ENCODE data around the gene SERPINA4. TPM values are rescaled to one million over a fixed set of nuclear protein-coding genes. Genes with fewer than 3 reads are reported as not detected.

The SERPINA4 gene
- total RNA-seq, 1 experiment from 2014 or later: not detected

- Histone ChIP-seq H3K4me2 (ENCODE audit: insufficient read depth, insufficient read length, low read length) (no peak overlapping the region), H2BK5ac (ENCODE audit: insufficient read length, low read length) (no peak overlapping the region), H2BK15ac (ENCODE audit: low read depth, low read length) (no peak overlapping the region), H3K79me1 (ENCODE audit: insufficient read depth, low read depth, low read length, poor library complexity, severe bottlenecking) (no peaks in the 10 kb centered on the region), H3K9ac (ENCODE audit: extremely low read depth, insufficient read length, low read length) (no peak overlapping the region), H3K9me3 (ENCODE audit: control insufficient read depth, low read depth, low read length) (no peaks in the 10 kb centered on the region), H3K14ac (ENCODE audit: insufficient read depth, low read length) (no peak overlapping the region), H4K5ac (ENCODE audit: insufficient read length, low read depth, low read length) (no peak overlapping the region), H4K20me1 (ENCODE audit: control insufficient read depth, insufficient read depth, insufficient read length) (no peaks in the 10 kb centered on the region), H3K27me3 (ENCODE audit: insufficient read depth, low read length) (no peaks in the 10 kb centered on the region), H2BK12ac (ENCODE audit: insufficient read length, low read depth, low read length) (no peak overlapping the region), H3K4ac (ENCODE audit: low read depth, low read length) (no peak overlapping the region), H3K23ac (ENCODE audit: insufficient read length, low read depth, low read length) (no peak overlapping the region), H3T11ph (ENCODE audit: low read length) (no peak overlapping the region), H2AK5ac (ENCODE audit: insufficient read length, low read length) (no peak overlapping the region), H2BK120ac (ENCODE audit: low read depth, low read length, poor library complexity, severe bottlenecking) (no peak overlapping the region), H3K23me2 (ENCODE audit: insufficient read length, low read depth, low read length, poor library complexity, severe bottlenecking) (no peaks in the 10 kb centered on the region), H3K56ac (ENCODE audit: insufficient read length, low read depth, low read length) (no peak overlapping the region), H3K27ac (ENCODE audit: insufficient read length, low read depth, low read length) (no peak overlapping the region), H2AFZ (ENCODE audit: low read length) (no peak overlapping the region), H3K4me1 (ENCODE audit: insufficient read depth, low read length) (peaks cover 1% of the 10 kb centered on the region; the same call in 1 of the 2 replicates), H3K79me2 (ENCODE audit: insufficient read depth, low read length) (no peaks in the 10 kb centered on the region), H4K91ac (ENCODE audit: insufficient read length, low read depth, low read length) (no peak overlapping the region), H2BK20ac (ENCODE audit: low read depth, low read length, poor library complexity, severe bottlenecking) (no peak overlapping the region), H4K8ac (replicated peaks; ENCODE audit: insufficient read length, low read depth, low read length) (no peak overlapping the region), H3K18ac (ENCODE audit: insufficient read length, low read depth, low read length) (no peak overlapping the region)
- no peak overlapping the region for H3K27ac Mint-ChIP-seq
- DNase-seq: no peak
- TF ChIP-seq CTCF (conservative IDR thresholded peaks at IDR 0.05): no peak
- no peak overlapping the region for H3K4me3 Mint-ChIP-seq
- H3K27me3 Mint-ChIP-seq (ENCODE audit: low read depth): peaks cover 20% of the 10 kb centered on the region
- H3K9me3 Mint-ChIP-seq: no peaks in the 10 kb centered on the region; a peak in 3 of 5 replicates
- no peaks in the 10 kb centered on the region for H3K36me3 Mint-ChIP-seq (ENCODE audit: insufficient read depth in 1 of 3, low read depth in 3 of 3)
- no CpG with 5 or more reads among the region's 8 CpGs for WGBS (ENCODE audit: extremely low coverage, insufficient read length, low lambda C conversion rate)
- H3K4me1 Mint-ChIP-seq: peaks cover 21 to 24% of the 10 kb centered on the region in 2 experiments
Observed at GRCh38 chr14:94547151-94547680, 14.0 kb upstream of the SERPINA4 start.

All from H9 (cell line).